GM23338 (cell line): Measurements from ENCODE around the gene WIPI1. TPM values are rescaled to one million over a fixed set of nuclear protein-coding genes. Genes with fewer than 3 reads are reported as not detected.

Experiments used
- ATAC-seq: fragments of 200-7000 bp; cut with Tn5 transposase; 3 replicates; pipeline ENCODE4 v1.9.1; 2020
- DNase-seq: peaks from one replicate; pipeline ENCODE4 v3.0.0-alpha.2; 2015; ENCODE audit warnings: low spot score
- H2AFZ ChIP-seq: fragments of 200-600 bp; sonication (generic); 2 replicates; pipeline ENCODE4 v1.8.0; 2016; ENCODE audit warnings: antibody characterized with exemption, mild to moderate bottlenecking, moderate library complexity
- H3F3A ChIP-seq: fragments of 200-600 bp; sonication (generic); replicated peaks from 2 replicates; pipeline ENCODE4 v1.8.0; 2017; ENCODE audit warnings: antibody characterized with exemption, mixed run types, low read depth
- H3K27ac ChIP-seq: fragments of 200-600 bp; sonication (generic); 2 replicates; pipeline ENCODE4 v1.6.1; 2016; ENCODE audit warnings: low read depth
- H3K27me3 ChIP-seq: fragments of 200-600 bp; sonication (generic); 2 replicates; pipeline ENCODE4 v1.8.0; 2016; ENCODE audit warnings: mild to moderate bottlenecking, mixed run types, moderate library complexity; ENCODE audit not compliant: insufficient read depth
- H3K36me3 ChIP-seq: fragments of 200-600 bp; sonication (generic); 2 replicates; pipeline ENCODE4 v1.8.0; 2016; ENCODE audit warnings: mild to moderate bottlenecking; ENCODE audit not compliant: insufficient read depth
- H3K4me1 ChIP-seq: fragments of 200-600 bp; sonication (generic); 2 replicates; pipeline ENCODE4 v1.8.0; 2016; ENCODE audit warnings: mild to moderate bottlenecking, moderate library complexity; ENCODE audit not compliant: insufficient read depth
- H3K4me2 ChIP-seq: fragments of 200-600 bp; sonication (generic); 2 replicates; pipeline ENCODE4 v1.7.1; 2017; ENCODE audit warnings: mixed run types
- H3K4me3 ChIP-seq: fragments of 200-600 bp; sonication (generic); 2 replicates; pipeline ENCODE4 v1.6.1; 2016; ENCODE audit warnings: mixed run types
- H3K79me2 ChIP-seq: fragments of 200-600 bp; sonication (generic); replicated peaks from 2 replicates; pipeline ENCODE4 v1.8.0; 2017; ENCODE audit warnings: mild to moderate bottlenecking; ENCODE audit not compliant: insufficient read depth
- H3K9me2 ChIP-seq: fragments of 200-600 bp; sonication (generic); 2 replicates; pipeline ENCODE4 v1.8.0; 2017; ENCODE audit not compliant: insufficient read depth
- H4K20me1 ChIP-seq: fragments of 200-600 bp; sonication (generic); replicated peaks from 2 replicates; pipeline ENCODE4 v1.8.0; 2017; ENCODE audit warnings: mild to moderate bottlenecking; ENCODE audit not compliant: insufficient read depth
- H3K27ac Mint-ChIP-seq: 2 replicates; pipeline ENCODE4 v1.8.0; 2020; ENCODE audit warnings: inconsistent platforms, mild to moderate bottlenecking, moderate library complexity, mixed read lengths
- H3K27me3 Mint-ChIP-seq: 3 replicates; pipeline ENCODE4 v1.8.0; 2022; ENCODE audit warnings: low read depth, mild to moderate bottlenecking, moderate library complexity, mixed read lengths, inconsistent platforms; ENCODE audit not compliant: insufficient read depth, poor library complexity
- H3K36me3 Mint-ChIP-seq: 3 replicates; pipeline ENCODE4 v1.8.0; 2021; ENCODE audit warnings: low read depth, mild to moderate bottlenecking, inconsistent platforms, moderate library complexity, mixed read lengths
- H3K4me1 Mint-ChIP-seq: 3 replicates; pipeline ENCODE4 v1.8.0; 2020; ENCODE audit warnings: mild to moderate bottlenecking, inconsistent platforms, mixed read lengths
- H3K4me3 Mint-ChIP-seq: 3 replicates; pipeline ENCODE4 v1.8.0; 2021; ENCODE audit warnings: moderate library complexity, mild to moderate bottlenecking, inconsistent platforms, mixed read lengths
- H3K9me3 Mint-ChIP-seq: 3 replicates; pipeline ENCODE4 v1.8.0; 2020; ENCODE audit warnings: moderate library complexity, mild to moderate bottlenecking, inconsistent platforms, mixed read lengths
- CREB1 ChIP-seq: fragments of 250-450 bp; sonication (Bioruptor Pico); IDR thresholded peaks from 2 replicates; pipeline ENCODE4 v1.5.0; 2020; ENCODE audit warnings: low read depth, mild to moderate bottlenecking, moderate library complexity
- CTCF ChIP-seq, 2 experiments: fragments of 200-600 bp in 1 of 2; sonication (generic) in 1 of 2; conservative IDR thresholded peaks; 2 replicates each; pipeline versions ENCODE4 v1.5.1 to v1.6.1; 2016 to 2017; ENCODE audit warnings: antibody characterized with exemption in 2 of 2, low read depth in 2 of 2, mild to moderate bottlenecking in 2 of 2, moderate library complexity in 1 of 2
- ETS1 ChIP-seq: IDR thresholded peaks from 2 replicates; pipeline ENCODE4 v1.6.1; 2016; ENCODE audit warnings: antibody characterized with exemption
- EZH2 ChIP-seq: fragments of 200-600 bp; sonication (generic); IDR thresholded peaks from one replicate; pipeline ENCODE4 v1.8.0; 2017; ENCODE audit warnings: antibody characterized with exemption, mild to moderate bottlenecking, low read depth; ENCODE audit not compliant: unreplicated experiment
- JUNB ChIP-seq: IDR thresholded peaks from one replicate; pipeline ENCODE4 v1.6.1; 2016; ENCODE audit warnings: antibody characterized with exemption; ENCODE audit not compliant: unreplicated experiment
- NANOG ChIP-seq: IDR thresholded peaks from 2 replicates; pipeline ENCODE4 v1.6.1; 2016; ENCODE audit warnings: antibody characterized with exemption, borderline replicate concordance
- POLR2AphosphoS5 ChIP-seq: IDR thresholded peaks from 2 replicates; pipeline ENCODE4 v1.6.1; 2016; ENCODE audit warnings: antibody characterized with exemption, low read depth
- STAT1 ChIP-seq: IDR thresholded peaks from one replicate; pipeline ENCODE4 v1.6.1; 2016; ENCODE audit warnings: antibody characterized with exemption; ENCODE audit not compliant: unreplicated experiment
- ZNF331 ChIP-seq: fragments of 250-450 bp; sonication (Bioruptor Pico); IDR thresholded peaks from 2 replicates; pipeline ENCODE4 v1.5.0; 2020; ENCODE audit warnings: low read depth, mild to moderate bottlenecking, moderate library complexity
- ZNF462 ChIP-seq: fragments of 250-450 bp; sonication (Bioruptor Pico); IDR thresholded peaks from 2 replicates; pipeline ENCODE4 v1.5.0; 2020; ENCODE audit warnings: mild to moderate bottlenecking, moderate library complexity
- polyA plus RNA-seq: library from polyadenylated mRNA; unstranded; fragments of >200 nt; fragmentation: Nextera tagmentation; extraction: Ambion mirVana; gene quantifications from 2 replicates; pipeline ENCODE4 v1.2.1, GENCODE V29; 2016
- total RNA-seq: library from RNA; depleted of rRNA; stranded (reverse); fragments of >200 nt; shearing (Covaris generic); gene quantifications from 2 replicates; pipeline ENCODE4 v1.2.3, GENCODE V29; 2014

Gene WIPI1
- total and polyA plus RNA-seq, 2 experiments from 2014 or later = 24.1 to 29.3 TPM

- peak overlapping the region; percentile 39 for H3K4me2 ChIP-seq
- Mint-ChIP-seq H3K4me3 (no peak overlapping the region), H3K4me1 (peaks cover 29% of the 10 kb centered on the region), H3K27me3 (peaks cover 3% of the 10 kb centered on the region), H3K9me3 (no peaks in the 10 kb centered on the region), H3K27ac (no peak overlapping the region), H3K36me3 (no peaks in the 10 kb centered on the region)
- no peak overlapping the region for H3K4me3 ChIP-seq
- H3K27ac ChIP-seq = no peak overlapping the region
- no peak overlapping the region for H2AFZ ChIP-seq
- DNase-seq (no peak), ATAC-seq (no peak)
- TF ChIP-seq CTCF (conservative IDR thresholded peaks at IDR 0.05; ENCODE audit: low read depth in 2 of 2) (no peak), CREB1 (CRISPR knock-in tag) (no peak), ZNF331 (CRISPR knock-in tag) (no peak), ETS1 (no peak), STAT1 (no peak), EZH2 (no peak), NANOG (no peak), JUNB (no peak)
- no peaks in the 10 kb centered on the region for H3K9me2 ChIP-seq
- H4K20me1 ChIP-seq = no peaks in the 10 kb centered on the region
- no peaks in the 10 kb centered on the region for H3K27me3 ChIP-seq
- H3F3A ChIP-seq = no peaks in the 10 kb centered on the region
- H3K36me3 ChIP-seq = no peaks in the 10 kb centered on the region
- no peaks in the 10 kb centered on the region for H3K79me2 ChIP-seq
- peaks cover 20% of the 10 kb centered on the region for H3K4me1 ChIP-seq
These were observed 78.2 kb downstream of the WIPI1 start for GRCh38 chr17:68379177-68379510.

- Histone ChIP-seq H3K36me3 (no peaks in the 10 kb centered on the region), H3K4me3 (peak overlapping the region; percentile 2; the same call in 1 of the 2 replicates), H3K27ac (0 out of 2 replicates have a peak overlapping the region, but pooled peaks have one; percentile 26), H3K4me1 (peaks cover 20% of the 10 kb centered on the region), H4K20me1 (no peaks in the 10 kb centered on the region), H3K4me2 (peak overlapping the region; percentile 39), H3F3A (no peaks in the 10 kb centered on the region), H3K27me3 (no peaks in the 10 kb centered on the region), H2AFZ (peak overlapping the region; percentile 96), H3K9me2 (no peaks in the 10 kb centered on the region), H3K79me2 (no peaks in the 10 kb centered on the region)
- H3K9me3 Mint-ChIP-seq = no peaks in the 10 kb centered on the region
- ATAC-seq (peak; percentile 77), DNase-seq (peak; percentile 69)
- H3K4me1 Mint-ChIP-seq = peaks cover 29% of the 10 kb centered on the region
- no peaks in the 10 kb centered on the region for H3K36me3 Mint-ChIP-seq
- peak overlapping the region; percentile 13; the same call in 1 of the 3 replicates for H3K4me3 Mint-ChIP-seq
- TF ChIP-seq POLR2AphosphoS5 = no peak
- TF ChIP-seq ZNF462 = 0 out of 2 replicates have a peak, but pooled peaks have one; percentile 1
- H3K27ac Mint-ChIP-seq = peak overlapping the region; percentile 22; the same call in 1 of the 2 replicates
- peaks cover 3% of the 10 kb centered on the region for H3K27me3 Mint-ChIP-seq
These were observed 78.8 kb downstream of the WIPI1 start for GRCh38 chr17:68378268-68379176.
